ENCODE results near the gene CYFIP2. TPM values are rescaled to one million over a fixed set of nuclear protein-coding genes. Genes with fewer than 3 reads are reported as not detected.
A peak's percentile ranks its signal among the peaks of the same experiment; 100 is the strongest.

CYFIP2 gene
- total RNA-seq, 1 experiment from 2014 or later = 74.7 TPM

- H3K27ac ChIP-seq (ENCODE audit: insufficient read length, low read depth, low read length) = no peak overlapping the region
- H2BK5ac ChIP-seq (ENCODE audit: insufficient read length, low read length) = no peak overlapping the region
- H3K56ac ChIP-seq (ENCODE audit: insufficient read length, low read depth, low read length) = no peak overlapping the region
- WGBS (ENCODE audit: extremely low coverage, insufficient read length, low lambda C conversion rate) = no CpG with 5 or more reads among the region's 3 CpGs
- no peak overlapping the region for H2BK12ac ChIP-seq (ENCODE audit: insufficient read length, low read depth, low read length)
- H3K4me1 ChIP-seq (ENCODE audit: insufficient read depth, low read length) = peaks cover 10% of the 10 kb centered on the region; the same call in 1 of the 2 replicates
- no peak overlapping the region for H3K27ac Mint-ChIP-seq
- no peak overlapping the region for H3K4ac ChIP-seq (ENCODE audit: low read depth, low read length)
- peaks cover 15% of the 10 kb centered on the region; the same call in 1 of the 2 replicates for H3K79me2 ChIP-seq (ENCODE audit: insufficient read depth, low read length)
- H3K4me3 Mint-ChIP-seq = peak overlapping the region; percentile 75 to 83
- no peaks in the 10 kb centered on the region for H3K9me3 ChIP-seq (ENCODE audit: control insufficient read depth, low read depth, low read length)
- peaks cover 9% of the 10 kb centered on the region for H3K27me3 Mint-ChIP-seq (ENCODE audit: low read depth)
- peaks cover 7% of the 10 kb centered on the region for H4K20me1 ChIP-seq (ENCODE audit: control insufficient read depth, insufficient read depth, insufficient read length)
- no peak overlapping the region for H2AFZ ChIP-seq (ENCODE audit: low read length)
- DNase-seq = no peak
- no peak overlapping the region for H3K14ac ChIP-seq (ENCODE audit: insufficient read depth, low read length)
- H4K91ac ChIP-seq (ENCODE audit: insufficient read length, low read depth, low read length) = no peak overlapping the region
- H3K4me2 ChIP-seq (ENCODE audit: insufficient read depth, insufficient read length, low read length) = peak overlapping the region; percentile 44
- no peak overlapping the region for H3T11ph ChIP-seq (ENCODE audit: low read length)
- H3K18ac ChIP-seq (ENCODE audit: insufficient read length, low read depth, low read length) = no peak overlapping the region
- H3K23me2 ChIP-seq (ENCODE audit: insufficient read length, low read depth, low read length, poor library complexity, severe bottlenecking) = no peaks in the 10 kb centered on the region
- H3K79me1 ChIP-seq (ENCODE audit: insufficient read depth, low read depth, low read length, poor library complexity, severe bottlenecking) = peaks cover 5% of the 10 kb centered on the region
- no peak overlapping the region for H3K9ac ChIP-seq (ENCODE audit: extremely low read depth, insufficient read length, low read length)
- no peak overlapping the region for H2BK20ac ChIP-seq (ENCODE audit: low read depth, low read length, poor library complexity, severe bottlenecking)
- no peak overlapping the region for H4K8ac ChIP-seq (replicated peaks; ENCODE audit: insufficient read length, low read depth, low read length)
- TF ChIP-seq CTCF (conservative IDR thresholded peaks at IDR 0.05) = no peak
- H3K27me3 ChIP-seq (ENCODE audit: insufficient read depth, low read length) = no peaks in the 10 kb centered on the region
- no peaks in the 10 kb centered on the region for H3K9me3 Mint-ChIP-seq
- H2BK120ac ChIP-seq (ENCODE audit: low read depth, low read length, poor library complexity, severe bottlenecking) = no peak overlapping the region
- no peak overlapping the region for H4K5ac ChIP-seq (ENCODE audit: insufficient read length, low read depth, low read length)
- H3K23ac ChIP-seq (ENCODE audit: insufficient read length, low read depth, low read length) = no peak overlapping the region
- no peak overlapping the region for H2AK5ac ChIP-seq (ENCODE audit: insufficient read length, low read length)
- H3K36me3 Mint-ChIP-seq (ENCODE audit: insufficient read depth in 1 of 3, low read depth in 3 of 3) = peaks cover 0 to 2% (median 0%) of the 10 kb centered on the region in 3 experiments; a peak in 1 of 7 replicates
- H3K4me1 Mint-ChIP-seq = peaks cover 39 to 41% of the 10 kb centered on the region in 2 experiments
- H2BK15ac ChIP-seq (ENCODE audit: low read depth, low read length) = no peak overlapping the region
These were observed 1.1 kb downstream of the CYFIP2 start for GRCh38 chr5:157267025-157267424.
